Measurements from ENCODE around the gene ELL2. TPM values are rescaled to one million over a fixed set of nuclear protein-coding genes. Genes with fewer than 3 reads are reported as not detected.
A peak's percentile ranks its signal among the peaks of the same experiment; 100 is the strongest.

ELL2 gene
- total RNA-seq, 1 donor from 2014 or later: 52.8 TPM

DNA sequence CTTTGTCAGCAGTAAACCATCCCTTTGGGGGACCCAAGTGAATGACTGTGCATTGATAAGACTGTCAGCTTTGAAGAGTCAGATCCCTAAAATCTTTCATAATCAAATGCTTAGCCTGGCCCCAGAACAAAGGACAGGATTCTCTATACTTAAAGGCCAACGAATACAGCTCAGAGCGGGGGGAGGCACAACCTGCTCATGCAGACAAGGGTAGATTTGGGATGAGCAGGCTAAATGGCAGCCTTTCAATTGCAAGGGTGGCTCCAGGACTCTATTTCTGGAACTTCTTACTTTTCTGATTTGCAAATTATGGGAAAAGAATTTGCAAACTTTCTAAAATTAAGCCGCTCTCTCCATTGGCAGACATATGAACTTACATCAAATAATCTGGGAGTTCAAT lies 66.4 kb downstream of the ELL2 start:
- H3K4me3 ChIP-seq (ENCODE audit: low read depth, low read length): no peak overlapping the region
- TF ChIP-seq, protein P1, sequence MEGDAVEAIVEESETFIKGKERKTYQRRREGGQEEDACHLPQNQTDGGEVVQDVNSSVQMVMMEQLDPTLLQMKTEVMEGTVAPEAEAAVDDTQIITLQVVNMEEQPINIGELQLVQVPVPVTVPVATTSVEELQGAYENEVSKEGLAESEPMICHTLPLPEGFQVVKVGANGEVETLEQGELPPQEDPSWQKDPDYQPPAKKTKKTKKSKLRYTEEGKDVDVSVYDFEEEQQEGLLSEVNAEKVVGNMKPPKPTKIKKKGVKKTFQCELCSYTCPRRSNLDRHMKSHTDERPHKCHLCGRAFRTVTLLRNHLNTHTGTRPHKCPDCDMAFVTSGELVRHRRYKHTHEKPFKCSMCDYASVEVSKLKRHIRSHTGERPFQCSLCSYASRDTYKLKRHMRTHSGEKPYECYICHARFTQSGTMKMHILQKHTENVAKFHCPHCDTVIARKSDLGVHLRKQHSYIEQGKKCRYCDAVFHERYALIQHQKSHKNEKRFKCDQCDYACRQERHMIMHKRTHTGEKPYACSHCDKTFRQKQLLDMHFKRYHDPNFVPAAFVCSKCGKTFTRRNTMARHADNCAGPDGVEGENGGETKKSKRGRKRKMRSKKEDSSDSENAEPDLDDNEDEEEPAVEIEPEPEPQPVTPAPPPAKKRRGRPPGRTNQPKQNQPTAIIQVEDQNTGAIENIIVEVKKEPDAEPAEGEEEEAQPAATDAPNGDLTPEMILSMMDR (conservative IDR thresholded peaks at IDR 0.05; ENCODE audit: low read depth, low read length): no peak
- no peak for DNase-seq (ENCODE audit: low read depth)

DNA sequence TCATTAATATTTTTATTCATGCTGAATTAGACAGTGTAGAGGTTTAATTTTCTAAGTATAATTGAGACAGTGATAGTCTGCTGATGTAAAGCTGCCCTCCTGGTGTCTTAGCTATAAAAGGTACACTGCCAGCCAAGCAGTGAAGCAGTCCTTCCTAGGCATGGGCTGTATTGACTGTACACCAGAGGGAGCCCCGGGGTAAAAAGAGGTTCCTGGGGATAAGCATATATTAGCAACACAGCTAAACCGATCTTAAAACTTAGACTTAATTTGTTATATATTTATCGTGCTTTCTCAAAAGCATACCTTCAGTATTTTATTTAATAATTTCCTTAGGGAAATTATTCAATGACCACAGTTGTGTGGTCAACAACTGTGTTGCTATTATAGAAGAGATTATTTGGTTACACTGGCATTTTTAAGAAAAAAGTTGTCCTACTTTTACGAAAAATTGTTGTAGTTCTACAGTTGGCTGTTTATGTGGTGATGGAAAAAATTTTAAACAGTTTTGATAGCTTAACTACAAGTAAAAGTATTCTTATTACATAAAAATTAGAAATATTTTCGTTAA lies 68.8 kb downstream of the ELL2 start:
- no peak overlapping the region for H3K4me3 ChIP-seq (ENCODE audit: low read depth, low read length)
- no peak for DNase-seq (ENCODE audit: low read depth)
- TF ChIP-seq, protein P1 (conservative IDR thresholded peaks at IDR 0.05; ENCODE audit: low read depth, low read length): peak; percentile 71

DNA sequence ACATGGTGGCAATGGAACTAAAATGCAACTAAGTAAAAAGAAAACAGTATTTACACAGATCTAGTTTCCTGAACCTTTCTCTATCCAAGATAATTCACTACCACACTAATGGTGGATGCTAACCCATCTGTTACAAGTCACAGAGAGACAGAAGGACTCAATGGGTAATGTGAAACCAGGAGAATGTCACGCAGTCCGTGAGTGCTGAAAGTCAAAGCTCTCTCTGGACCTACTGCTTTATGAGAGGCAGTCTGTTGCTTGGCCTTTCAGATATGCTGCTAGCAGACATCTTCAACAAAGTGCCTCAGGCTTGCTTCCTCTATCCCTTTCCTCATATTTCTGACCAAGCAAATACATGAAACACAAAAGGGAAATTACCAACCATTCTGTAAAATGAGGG lies 70.2 kb downstream of the ELL2 start:
- DNase-seq (ENCODE audit: low read depth): no peak
- TF ChIP-seq, protein P1 (conservative IDR thresholded peaks at IDR 0.05; ENCODE audit: low read depth, low read length): no peak
- no peak overlapping the region for H3K4me3 ChIP-seq (ENCODE audit: low read depth, low read length)

DNA sequence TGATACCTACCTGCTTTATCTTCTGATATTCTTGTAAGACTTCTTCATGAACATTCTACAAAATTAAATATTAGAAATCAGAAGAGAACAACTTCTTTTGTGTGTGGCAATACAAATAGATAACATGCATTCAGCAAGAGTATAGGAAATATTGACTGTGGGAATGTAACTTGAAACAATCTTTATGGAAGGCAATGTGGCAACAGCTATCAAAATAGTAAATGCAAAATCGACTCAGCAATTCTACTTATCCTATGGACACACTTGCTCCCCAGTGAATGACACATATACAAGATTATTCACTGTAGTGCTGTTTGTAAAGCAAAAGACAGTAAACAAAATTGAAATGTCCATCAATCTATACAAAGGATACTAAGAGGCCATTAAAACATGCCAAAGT lies 72.6 kb downstream of the ELL2 start:
- TF ChIP-seq, protein P1 (conservative IDR thresholded peaks at IDR 0.05; ENCODE audit: low read depth, low read length): no peak
- no peak for DNase-seq (ENCODE audit: low read depth)
- H3K4me3 ChIP-seq (ENCODE audit: low read depth, low read length): no peak overlapping the region

DNA sequence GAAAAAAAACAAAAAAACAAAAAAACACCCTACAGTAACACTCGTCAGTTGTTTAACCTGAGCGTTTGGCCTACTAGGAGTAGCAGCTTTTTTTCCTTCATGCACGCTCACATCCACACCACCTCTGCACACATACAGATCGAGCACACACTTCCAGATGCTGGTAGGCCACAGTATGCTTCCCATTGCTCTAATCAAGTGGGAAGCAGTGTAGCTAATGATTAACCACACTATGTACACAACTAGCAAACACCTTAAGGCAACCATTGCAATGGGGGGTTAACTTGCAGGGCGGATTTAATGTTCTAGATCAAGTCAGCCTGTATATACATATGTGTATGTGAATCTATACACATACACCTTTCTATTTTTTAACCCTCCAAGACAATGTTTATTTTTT lies 73.7 kb downstream of the ELL2 start:
- TF ChIP-seq, protein P1 (conservative IDR thresholded peaks at IDR 0.05; ENCODE audit: low read depth, low read length): no peak
- DNase-seq (ENCODE audit: low read depth): no peak
- no peak overlapping the region for H3K4me3 ChIP-seq (ENCODE audit: low read depth, low read length)

DNA sequence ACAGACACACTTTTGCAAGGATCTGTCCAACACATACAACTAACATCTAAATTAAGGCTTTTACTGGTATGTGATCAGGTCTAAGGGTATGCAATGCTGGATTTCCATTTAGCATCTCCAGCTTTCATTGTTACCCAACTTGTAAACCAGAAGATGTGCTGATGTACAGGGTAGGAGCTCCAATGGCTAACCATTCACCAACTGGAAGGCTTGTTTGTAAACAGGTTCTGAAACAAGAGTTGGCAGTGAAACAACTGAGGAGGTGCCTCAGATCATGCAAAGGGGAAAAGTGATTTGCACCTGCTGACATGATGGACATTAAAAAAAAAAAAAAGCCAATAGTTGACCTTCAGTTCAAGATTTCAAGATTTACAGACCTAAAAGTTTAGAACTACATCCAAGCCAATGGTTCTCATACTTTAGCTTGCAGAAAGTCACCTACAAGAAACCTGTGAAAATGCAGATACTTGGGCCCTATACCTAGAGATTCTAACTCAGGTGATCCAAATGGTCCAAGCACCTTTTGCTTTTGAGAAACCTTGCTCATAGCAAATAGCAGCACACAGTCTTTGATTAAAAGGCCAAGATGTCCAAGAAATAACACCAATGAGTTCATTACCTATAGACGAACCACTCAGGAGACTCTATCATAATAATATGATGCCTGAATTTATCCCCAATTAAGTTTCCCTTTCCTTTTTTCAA lies 75.2 kb downstream of the ELL2 start:
- TF ChIP-seq, protein P1 (conservative IDR thresholded peaks at IDR 0.05; ENCODE audit: low read depth, low read length): no peak
- no peak overlapping the region for H3K4me3 ChIP-seq (ENCODE audit: low read depth, low read length)
- no peak for DNase-seq (ENCODE audit: low read depth)

DNA sequence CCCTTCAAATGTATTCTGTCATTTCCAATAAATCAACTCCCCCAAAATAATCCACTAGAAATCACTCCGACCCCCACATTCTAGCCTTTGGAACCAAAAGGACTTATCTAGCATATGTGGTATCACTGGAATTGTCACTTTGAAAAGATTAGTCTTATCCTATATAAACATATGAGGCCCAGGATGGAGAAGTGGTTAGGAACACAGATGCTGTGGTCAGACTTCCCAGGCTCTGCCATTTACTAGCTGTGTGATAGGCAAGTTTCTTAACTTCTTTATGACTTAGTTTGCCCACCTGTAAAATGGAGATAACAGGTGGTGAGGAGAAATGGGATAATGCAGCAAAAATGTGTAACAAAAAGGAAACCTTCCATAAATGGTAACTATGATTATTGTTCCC lies 77.1 kb downstream of the ELL2 start:
- no peak overlapping the region for H3K4me3 ChIP-seq (ENCODE audit: low read depth, low read length)
- TF ChIP-seq, protein P1 (conservative IDR thresholded peaks at IDR 0.05; ENCODE audit: low read depth, low read length): no peak
- no peak for DNase-seq (ENCODE audit: low read depth)
